HG03432 (cell line): ENCODE data around the gene DIP2C.

Experiments
- ATAC-seq: cut with Tn5 transposase; IDR thresholded peaks from one replicate; pipeline ENCODE4 v1.9.1; 2021; ENCODE audit warnings: mild to moderate bottlenecking, moderate library complexity; ENCODE audit not compliant: unreplicated experiment

Gene DIP2C

DNA sequence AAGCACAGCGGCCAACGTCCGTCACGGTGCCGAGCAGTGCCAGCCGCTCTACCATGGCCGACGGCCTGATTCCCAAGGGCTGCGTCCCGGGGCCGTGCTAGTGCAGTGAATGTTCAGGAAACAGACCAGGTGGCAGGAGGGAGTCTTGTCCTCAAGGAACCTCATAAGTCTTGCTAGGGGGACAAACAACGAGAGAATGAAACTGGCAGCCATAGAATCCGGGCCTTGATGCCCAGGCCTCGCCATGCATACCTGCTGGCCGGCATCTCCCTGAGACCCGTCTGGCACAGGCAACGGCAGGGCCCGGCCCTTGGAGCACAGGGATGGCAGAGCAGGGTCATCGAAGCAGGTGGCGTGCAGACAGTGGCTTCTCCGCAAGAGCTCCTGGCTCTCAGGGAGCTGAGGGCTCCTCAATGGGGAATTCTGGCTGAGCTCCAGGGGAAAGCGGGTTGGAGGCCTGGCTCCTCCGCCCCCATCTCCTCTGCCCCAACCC, 58.8 kb downstream of the DIP2C start:
- ATAC-seq: no peak

DNA sequence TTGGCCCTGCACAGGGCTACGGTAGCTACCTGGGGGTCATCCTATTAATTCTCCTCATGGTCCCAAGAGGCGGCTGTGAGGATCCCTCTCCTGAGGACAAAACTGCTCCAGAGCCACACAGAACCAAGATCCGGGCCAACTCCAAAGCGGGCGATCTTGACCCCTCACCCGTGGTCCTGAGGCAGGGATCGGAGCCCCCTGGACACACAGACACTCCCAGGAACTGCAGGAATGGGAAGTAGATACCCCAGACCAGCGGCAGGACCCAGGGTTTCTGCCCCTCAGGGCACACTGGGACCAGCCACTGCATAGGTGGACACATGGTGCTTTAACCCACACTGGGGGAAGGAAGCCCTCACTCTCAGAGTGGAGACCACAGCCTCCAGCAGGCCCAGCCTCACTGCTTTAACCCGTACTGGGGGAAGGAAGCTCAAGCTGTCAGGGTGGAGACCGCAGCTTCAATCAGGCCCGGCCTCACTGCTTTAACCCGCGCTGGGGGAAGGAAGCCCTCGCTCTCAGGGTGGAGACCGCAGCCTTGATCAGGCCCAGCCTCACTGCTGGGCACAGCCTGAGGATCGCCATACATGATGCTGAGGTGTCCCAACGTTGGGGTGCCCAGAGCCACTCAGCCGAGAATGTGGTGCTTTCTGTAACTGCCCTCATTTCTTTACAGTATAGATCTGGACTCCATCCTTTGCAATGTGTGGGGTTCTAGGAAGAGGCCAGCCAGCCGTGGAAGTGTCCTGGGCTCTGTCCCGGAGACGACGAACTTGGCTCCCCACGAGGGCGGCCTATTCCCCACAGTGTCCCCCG, 60.1 kb downstream of the DIP2C start:
- ATAC-seq: no peak

DNA sequence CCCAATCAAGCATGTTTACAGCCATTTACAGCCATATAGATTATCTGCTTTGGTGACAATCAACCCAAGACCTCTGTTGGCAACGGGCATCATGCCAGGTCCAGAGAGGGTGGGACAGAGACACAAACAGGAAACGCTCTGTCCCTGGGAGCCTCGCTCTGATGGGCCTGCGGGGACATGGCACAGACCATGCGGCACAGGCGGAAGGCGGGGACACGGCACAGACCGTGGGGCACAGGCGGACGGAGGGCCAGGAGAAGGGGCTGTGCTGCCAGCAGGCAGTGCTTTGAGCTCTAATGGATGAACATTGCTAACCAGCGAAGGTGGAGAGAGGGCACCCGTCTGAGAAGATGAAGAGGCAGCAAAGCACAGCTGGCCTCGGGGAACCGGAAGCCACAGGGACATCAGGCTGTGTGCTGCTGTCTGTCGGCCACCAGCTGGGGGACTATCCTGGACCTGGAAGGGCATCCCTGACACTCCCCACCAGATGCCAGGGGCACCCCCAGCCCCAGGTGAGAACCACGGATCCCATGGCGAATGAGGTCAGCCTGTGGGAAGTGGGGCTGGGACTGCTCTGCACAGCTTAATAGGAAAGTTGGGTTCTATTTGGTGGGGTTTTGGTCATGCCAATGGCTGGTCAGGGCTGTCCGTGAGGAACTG, 61.0 kb downstream of the DIP2C start:
- no peak for ATAC-seq

DNA sequence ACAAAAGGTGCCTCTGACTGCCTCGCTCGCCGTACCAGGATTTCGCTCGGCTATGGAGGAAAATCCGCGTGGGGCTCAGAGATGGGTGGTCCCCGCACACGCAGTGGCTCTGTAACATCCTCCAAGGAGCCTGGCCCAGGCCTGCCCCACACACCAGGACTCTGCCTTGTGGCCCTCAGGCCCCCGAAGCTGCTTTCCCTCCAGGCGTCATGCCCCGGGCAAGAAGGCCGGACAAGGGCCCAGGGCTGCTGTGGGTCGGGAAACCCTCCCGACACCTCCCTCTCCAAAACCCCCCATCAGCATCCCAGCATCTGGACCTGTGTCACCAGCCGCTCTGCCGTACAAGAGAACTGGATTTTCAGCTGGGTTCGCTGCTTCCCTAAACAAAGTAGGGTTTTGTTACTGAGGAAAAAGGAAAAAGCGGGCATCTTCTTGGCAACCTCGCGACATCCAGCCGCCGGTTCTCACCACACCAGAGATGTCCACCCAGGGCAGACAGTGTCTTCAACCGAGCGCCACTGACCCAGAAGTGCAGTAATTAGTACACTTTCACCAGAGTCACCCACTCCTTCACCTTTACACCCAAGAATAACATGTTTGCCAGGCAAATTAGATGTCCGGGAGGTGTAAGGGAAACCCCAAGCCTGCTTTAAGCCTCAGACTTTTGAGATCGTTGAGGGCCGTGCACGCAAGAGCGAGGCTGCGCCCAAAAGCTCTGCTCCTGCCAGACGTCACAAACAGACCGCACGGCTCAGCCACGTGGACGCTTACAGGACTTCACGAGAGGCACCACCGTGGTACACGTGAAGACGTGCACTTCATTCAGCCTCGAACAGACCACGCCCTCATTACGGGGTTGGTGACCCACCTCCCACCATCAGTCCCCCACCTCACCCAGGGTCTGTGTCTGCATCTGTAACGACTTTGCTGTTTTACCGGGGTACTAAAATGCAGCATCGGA, 62.2 kb downstream of the DIP2C start:
- ATAC-seq: no peak

DNA sequence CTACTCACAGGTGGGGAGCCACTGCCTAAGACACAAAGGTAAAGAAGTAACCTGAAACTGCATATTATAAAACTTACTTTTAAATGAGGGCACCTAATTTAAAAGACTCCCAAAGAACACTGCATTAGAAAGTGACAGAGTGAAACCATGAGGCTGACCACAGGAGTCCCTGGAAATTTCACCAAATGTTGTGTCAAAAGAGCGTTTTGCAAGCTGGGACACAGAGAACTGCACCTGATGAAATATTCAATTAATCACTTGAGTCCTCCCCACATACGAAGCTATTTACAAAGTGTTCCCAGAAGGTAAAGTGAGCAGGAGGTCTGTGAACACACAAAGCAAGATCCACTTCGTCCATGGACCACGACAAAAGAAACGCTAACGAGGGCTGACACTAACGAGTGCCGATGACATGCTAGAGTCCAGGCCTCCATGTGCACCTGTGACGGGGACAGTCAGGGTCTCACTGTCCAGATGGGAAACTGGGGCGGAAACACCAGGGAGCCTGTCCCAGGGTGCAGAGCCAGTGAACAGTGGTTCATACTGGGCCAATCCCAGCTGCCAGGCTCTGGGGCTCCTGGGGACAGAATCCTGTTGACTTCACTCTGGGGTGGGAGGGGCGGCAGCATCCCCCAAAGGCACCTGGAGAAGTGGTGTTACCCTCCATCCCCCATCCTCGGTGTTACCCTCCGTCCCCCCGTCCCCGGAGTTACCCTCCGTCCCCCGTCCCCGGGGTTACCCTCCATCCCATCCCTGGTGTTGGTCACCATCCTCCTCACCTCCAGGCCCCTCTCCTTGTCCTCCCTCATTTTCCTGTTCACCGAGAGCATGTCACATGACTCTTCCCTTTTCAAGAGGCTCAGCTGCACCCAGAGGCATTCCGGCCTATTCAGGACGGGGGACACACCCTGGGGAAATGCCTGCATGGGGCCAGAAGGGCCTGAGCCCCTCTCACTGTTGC, 63.4 kb downstream of the DIP2C start:
- no peak for ATAC-seq

DNA sequence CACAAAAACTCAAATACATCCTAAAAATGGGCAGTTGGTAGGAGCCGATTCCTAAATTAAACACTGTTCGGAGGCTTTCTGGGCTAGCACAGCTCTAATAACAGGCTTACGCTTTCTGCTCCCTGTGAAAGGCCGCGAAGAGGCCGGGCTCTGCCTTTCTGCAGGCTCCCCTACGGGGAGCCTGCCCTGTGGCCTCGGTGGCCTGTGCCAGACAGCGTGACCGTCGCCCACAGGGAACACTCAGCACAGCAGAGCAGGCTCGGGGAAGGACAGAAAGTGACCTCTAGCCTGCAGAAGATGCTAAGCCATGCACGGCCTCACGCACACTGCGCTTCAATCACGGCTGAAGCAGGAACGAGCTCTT, 64.2 kb downstream of the DIP2C start:
- no peak for ATAC-seq

DNA sequence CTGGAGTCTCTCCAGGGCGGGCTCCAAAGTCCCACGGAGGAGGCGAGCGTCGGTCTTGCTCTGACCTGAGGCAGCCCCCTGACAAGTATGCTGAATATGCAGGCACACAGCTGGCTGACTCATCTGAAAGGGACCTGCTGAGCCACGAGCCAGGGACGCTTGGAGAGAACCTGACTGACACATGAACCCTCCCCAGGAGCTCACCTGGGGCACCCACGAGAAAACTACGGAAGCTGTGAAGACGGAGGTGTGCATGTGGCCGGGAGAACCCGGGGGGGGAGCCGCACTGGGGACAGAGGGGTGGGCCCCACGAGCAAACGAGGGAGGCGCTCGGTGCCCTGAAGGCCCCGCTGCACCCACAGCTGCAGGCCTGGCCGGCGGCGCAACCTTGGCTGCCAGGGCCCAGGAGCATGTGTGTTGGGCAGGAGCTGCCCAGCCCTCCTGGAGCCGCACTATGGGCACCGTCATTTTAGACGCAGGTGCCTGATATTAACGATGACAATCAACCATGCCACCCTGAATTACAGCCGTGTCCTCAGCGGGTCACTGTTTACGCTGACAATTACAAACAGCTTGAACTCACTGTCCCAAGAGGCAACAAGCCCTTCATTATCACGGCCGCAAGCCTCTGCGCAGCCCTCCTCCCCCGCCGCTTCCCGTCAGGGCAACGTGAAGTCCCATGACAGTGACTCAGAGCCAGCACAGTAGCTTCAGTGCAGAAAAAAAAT, 64.7 kb downstream of the DIP2C start:
- ATAC-seq: no peak

DNA sequence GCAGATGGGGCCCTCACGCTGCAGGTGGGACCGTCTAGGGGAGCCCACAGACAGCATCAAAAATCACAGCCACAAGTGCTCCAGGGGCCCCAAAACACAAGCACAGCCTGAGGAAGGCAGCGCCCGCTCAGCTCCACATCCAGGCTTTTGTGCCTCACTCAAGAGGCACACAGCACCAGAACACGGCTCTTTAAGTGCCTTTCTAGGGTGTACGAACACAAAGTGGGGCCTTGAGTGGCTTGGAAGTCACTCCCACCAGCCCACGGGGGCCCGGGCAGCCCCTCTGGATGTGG, 65.2 kb downstream of the DIP2C start:
- ATAC-seq: no peak

DNA sequence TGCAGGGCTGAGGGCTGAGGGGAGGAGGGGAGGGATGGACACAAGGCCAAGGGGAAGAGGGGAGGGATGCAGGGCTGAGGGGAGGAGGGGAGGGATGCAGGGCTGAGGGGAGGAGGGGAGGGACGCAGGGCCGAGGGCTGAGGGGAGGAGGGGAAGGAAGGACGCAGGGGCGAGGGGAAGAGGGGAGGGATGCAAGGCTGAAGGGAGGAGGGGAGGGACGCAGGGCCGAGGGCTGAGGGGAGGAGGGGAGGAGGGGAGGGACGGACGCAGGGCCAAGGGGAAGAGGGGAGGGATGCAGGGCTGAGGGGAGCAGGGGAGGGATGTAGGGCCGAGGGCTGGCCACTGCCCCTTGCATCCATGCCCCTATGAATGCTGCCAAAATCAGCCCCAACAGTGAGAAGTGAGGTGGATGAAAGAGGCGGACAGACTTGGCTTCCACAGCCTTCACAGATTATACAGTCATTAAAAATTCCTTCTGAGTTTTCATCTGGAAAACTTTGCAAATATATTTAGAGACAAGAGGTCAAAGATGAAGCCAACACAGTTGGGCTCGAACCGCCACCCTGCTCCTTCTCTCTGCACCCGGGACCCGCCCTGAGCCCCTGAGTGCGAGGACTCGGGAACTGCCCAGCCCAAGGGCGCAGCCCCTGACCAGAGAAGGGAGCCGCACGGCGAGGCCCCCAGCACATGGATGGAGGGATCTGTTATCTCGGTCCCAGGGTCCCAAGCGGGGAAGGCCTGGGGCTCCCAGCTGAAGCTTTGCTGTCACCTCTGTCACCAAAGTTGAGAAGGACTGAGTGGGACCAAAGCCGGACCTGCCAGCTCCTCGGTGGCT, 65.8 kb downstream of the DIP2C start:
- ATAC-seq: no peak

DNA sequence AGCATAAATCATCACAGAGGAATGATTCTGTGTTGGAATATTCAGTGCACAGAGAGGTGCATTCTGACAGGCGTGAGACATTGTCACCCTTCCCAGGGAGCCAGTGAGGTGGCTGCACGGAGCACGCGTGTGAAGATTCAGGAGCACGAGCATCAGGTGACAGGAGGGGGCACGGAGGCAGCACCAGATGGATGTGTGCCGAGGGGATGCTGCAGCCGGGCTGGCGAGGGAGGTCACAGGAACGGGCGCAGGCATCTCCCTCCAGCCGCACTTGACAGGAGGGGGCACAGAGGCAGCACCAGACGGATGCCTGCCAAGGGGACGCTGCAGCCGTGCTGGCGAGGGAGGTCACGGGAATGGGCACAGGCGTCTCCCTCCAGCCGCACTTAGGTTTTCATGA, 66.5 kb downstream of the DIP2C start:
- no peak for ATAC-seq

DNA sequence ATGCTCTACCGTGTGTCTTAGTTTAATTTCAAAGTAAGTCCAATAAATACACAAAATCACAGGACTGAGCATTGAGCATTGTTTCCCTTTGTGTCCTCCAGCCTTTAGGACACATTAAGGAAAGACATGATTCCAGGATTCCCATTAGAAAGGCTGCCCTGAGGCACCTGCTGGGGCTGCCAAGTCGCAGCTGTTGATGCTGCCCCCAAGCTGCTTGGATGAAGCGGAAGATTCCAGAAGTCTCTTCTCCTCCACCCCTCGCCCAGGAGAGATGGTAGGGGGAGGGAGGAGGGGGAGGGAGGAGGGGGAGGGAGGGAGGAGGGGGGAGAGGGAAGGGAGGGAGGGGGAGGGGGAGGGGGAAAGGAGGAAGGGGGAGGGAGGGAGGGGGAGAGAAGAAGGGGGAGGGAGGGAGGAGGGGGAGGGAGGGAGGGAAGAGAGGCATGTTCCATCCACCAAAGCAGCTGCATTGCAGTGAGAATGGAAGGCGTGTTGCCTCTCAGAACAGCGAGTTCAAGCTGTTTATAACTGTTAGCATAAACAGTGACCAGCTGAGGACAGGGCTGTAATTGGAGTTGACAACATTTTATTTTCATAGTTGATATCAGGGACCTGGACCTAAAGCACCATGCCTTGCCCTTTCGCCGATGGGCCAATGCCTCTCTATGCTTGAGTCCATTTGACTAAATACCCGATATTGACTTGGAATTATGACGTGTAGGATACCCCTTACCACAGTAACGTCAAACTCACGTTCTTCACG, 67.3 kb downstream of the DIP2C start:
- no peak for ATAC-seq

DNA sequence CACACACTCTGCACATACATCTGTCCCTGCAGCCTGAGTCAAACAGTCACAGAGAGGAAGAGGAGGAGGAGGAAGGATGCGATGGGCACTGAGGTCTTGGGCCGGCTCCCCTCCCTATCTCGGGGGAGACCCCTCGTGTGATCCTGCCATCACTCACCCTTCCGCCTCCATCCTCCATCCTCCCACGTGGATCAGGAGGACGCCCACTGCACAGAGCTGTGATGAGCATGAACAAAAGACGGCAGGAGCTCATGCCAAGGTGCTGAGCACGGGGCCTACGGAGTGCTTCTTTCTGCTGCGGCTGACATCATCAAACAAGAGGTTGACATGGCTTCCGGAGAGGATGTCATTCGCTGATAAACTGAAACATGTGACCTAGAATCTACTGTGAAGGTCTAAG, 68.0 kb downstream of the DIP2C start:
- no peak for ATAC-seq

DNA sequence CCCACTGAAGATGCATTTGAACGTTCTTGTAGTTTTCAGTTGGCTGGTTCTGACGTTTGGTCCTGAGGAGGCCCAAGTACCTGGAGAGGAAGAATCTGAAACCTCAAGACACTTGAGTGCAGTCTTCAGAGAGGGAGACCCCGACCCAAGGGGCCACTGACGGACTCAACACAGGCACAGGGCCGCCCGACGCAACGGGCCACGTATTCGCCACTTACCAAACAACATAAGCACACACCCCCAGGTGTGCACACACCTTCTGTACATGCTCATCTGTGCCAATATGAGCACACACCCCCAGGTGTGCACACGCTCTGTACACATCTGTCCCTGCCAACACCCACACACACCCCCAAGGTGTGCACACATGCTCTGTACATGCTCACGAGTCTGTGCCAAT, 68.5 kb downstream of the DIP2C start:
- ATAC-seq: no peak

DNA sequence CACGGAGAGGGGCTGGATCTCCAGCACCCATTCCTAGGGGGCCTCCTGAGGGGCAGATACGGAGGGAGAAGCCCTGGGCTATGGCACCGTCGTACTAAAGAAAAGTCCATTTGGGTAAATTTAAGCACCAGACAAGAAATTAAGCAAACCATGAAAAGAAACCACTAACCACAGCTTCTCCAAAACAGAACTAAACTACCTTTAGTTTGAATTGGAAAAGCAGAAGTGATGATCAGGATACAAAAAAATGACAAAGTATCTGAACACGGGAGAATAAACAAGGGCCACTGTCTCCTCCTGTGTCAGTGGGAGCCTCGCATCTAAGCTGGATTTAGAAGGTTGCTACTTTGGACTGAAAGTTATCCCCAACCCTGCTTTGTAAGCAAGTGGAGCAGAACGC, 69.1 kb downstream of the DIP2C start:
- no peak for ATAC-seq

DNA sequence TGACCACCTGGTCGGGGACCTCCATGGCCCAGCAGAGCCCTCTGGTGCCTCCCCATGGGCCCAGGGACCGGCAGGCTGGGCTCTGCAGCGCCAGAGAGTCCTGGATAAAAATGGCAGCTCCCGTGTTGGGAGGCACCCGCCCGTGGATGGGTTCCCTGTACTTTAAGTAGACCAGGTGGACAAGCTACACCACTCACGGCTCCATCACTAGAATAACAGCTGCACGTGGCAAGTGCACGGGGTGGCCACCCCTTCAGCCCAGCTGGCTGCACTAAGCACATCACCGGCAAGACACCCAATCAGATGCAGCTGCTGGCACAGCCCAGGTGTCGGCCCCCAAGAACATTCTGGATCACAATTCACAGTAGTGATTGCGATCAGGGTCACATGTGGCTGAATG, 69.8 kb downstream of the DIP2C start:
- no peak for ATAC-seq

DNA sequence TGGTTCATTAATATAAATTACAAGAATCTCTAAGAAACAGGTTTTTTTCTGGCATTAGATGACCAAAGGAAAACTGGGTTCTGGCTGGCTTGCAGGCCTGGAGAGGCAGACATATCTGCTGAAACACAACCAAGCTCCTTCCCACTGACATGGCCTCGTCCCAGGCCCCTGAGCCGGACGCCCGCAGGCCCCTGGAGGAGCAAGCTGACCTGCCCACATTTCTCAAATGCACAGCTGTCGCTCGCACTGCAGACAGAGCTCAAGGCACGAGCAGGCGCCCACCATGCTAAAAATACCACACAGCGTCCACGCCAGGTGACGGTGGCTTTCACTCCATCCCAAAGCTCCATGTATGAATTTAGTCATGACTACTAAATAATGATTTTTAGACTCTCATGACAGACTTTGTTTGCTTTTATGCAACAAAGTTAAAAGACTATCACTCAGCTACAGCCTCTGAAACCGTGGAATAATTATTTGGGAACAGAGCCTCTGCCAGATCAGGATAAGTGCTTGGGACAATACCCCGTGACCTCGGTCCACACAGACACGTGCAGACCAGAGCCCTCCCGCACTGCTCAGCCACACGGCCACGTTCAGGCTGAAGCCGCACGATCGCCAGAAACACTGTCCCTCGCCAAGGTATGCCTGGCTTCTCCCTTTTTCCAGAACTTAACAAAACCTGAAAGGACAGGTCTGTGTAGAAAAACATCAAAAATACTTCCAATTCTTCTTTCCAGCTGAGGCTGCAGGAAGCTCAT, 71.1 kb downstream of the DIP2C start:
- ATAC-seq: no peak

DNA sequence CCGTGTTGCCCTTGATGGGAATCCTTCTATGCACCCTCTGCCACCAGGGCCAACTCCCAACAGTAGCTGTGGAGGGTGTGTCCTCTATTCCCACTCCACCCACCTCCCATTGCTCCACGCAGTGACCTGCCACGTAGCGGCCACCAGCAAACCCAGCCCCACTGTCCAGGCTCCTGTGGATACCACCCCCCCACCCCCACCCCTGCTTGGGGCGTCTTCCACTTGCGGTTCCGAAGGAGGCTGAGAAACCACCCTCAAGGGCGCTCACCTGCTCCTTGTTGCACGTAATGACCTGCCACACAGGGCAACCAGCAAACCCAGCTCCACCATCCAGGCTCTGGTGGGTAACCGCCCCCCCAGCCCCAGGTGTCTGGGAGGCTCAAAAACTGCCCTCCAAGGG, 72.0 kb downstream of the DIP2C start:
- ATAC-seq: no peak
